ENCODE results near the gene NDUFAF7. TPM values are rescaled to one million over a fixed set of nuclear protein-coding genes. Genes with fewer than 3 reads are reported as not detected.

The NDUFAF7 gene
- total RNA-seq, 4 donors from 2014 or later: 13.7 to 24.0 (median 19.9) TPM

- H3K9me3 ChIP-seq: no peaks in the 10 kb centered on the region
- H3K4me3 ChIP-seq: no peak overlapping the region
- DNase-seq (no peak), ATAC-seq (peak in 1 of 2 donors; percentile 77)
- peaks cover 0 to 71% of the 10 kb centered on the region in 2 donors for H3K36me3 ChIP-seq
- H3K27ac ChIP-seq: peak overlapping the region; percentile 28 to 42 (median 35)
- in situ Hi-C loops (cut with MboI; ENCODE audit: low sequenced_read_pairs in 4 of 4) (no loop called here), intact Hi-C loops (cut with DNase I; ENCODE audit: low total_unique reads) (no loop called here)
- TF ChIP-seq, protein P1, sequence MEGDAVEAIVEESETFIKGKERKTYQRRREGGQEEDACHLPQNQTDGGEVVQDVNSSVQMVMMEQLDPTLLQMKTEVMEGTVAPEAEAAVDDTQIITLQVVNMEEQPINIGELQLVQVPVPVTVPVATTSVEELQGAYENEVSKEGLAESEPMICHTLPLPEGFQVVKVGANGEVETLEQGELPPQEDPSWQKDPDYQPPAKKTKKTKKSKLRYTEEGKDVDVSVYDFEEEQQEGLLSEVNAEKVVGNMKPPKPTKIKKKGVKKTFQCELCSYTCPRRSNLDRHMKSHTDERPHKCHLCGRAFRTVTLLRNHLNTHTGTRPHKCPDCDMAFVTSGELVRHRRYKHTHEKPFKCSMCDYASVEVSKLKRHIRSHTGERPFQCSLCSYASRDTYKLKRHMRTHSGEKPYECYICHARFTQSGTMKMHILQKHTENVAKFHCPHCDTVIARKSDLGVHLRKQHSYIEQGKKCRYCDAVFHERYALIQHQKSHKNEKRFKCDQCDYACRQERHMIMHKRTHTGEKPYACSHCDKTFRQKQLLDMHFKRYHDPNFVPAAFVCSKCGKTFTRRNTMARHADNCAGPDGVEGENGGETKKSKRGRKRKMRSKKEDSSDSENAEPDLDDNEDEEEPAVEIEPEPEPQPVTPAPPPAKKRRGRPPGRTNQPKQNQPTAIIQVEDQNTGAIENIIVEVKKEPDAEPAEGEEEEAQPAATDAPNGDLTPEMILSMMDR (IDR thresholded peaks at IDR 0.05 in 4 of 5, conservative IDR thresholded peaks at IDR 0.05 in 1 of 5): no peak
- TF ChIP-seq POLR2A (IDR thresholded peaks at IDR 0.05): no peak
- no peaks in the 10 kb centered on the region for H3K4me1 ChIP-seq
- H3K27me3 ChIP-seq: no peaks in the 10 kb centered on the region
Observed at GRCh38 chr2:37250869-37251740, 19.6 kb downstream of the NDUFAF7 start.

GRCh38 chr2:37262522-37262921, 31.1 kb downstream of the NDUFAF7 start:
- intact Hi-C loops (cut with DNase I; ENCODE audit: low total_unique reads) (no loop called here), in situ Hi-C loops (cut with MboI; ENCODE audit: low sequenced_read_pairs in 4 of 4) (no loop called here)
- ATAC-seq: no peak
- TF ChIP-seq, protein P1 (IDR thresholded peaks at IDR 0.05 in 4 of 5, conservative IDR thresholded peaks at IDR 0.05 in 1 of 5): no peak
- no peak for TF ChIP-seq POLR2A (IDR thresholded peaks at IDR 0.05)
- Histone ChIP-seq H3K27ac (no peak overlapping the region), H3K9me3 (no peaks in the 10 kb centered on the region), H3K4me3 (no peak overlapping the region), H3K27me3 (no peaks in the 10 kb centered on the region), H3K4me1 (no peaks in the 10 kb centered on the region), H3K36me3 (peaks cover 0 to 55% of the 10 kb centered on the region in 2 donors)
- DNase-seq: no peak

DNA sequence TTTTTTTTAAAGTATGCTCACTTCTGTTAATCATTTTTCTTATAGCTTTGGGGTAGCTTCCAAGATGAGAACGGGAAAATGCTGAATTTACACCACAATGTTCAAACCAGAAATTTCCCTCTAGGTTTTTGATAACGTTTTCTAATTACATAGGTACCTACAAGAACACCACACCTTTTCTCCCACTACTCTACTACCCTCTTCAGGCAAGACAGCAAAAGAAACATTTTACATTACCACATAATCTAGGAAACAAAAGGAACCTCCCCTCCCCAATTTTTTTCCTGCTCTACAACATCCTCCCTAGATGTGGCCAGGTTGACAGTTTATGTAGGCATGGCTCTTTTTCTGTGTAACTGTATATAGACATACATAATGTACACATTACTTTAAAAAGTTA, 32.4 kb downstream of the NDUFAF7 start:
- no peak for TF ChIP-seq POLR2A (IDR thresholded peaks at IDR 0.05)
- TF ChIP-seq, protein P1 (IDR thresholded peaks at IDR 0.05 in 4 of 5, conservative IDR thresholded peaks at IDR 0.05 in 1 of 5): no peak
- DNase-seq (no peak), ATAC-seq (no peak)
- H3K36me3 ChIP-seq: peaks cover 0 to 51% of the 10 kb centered on the region in 2 donors
- no peak overlapping the region for H3K4me3 ChIP-seq
- no peaks in the 10 kb centered on the region for H3K9me3 ChIP-seq
- no peaks in the 10 kb centered on the region for H3K4me1 ChIP-seq
- intact Hi-C loops (cut with DNase I; ENCODE audit: low total_unique reads): no loop called here
- in situ Hi-C loops (cut with MboI; ENCODE audit: low sequenced_read_pairs in 4 of 4): no loop called here
- no peaks in the 10 kb centered on the region for H3K27me3 ChIP-seq
- H3K27ac ChIP-seq: no peak overlapping the region

GRCh38 chr2:37267685-37268084, 36.2 kb downstream of the NDUFAF7 start:
- H3K36me3 ChIP-seq: peaks cover 0 to 63% of the 10 kb centered on the region in 2 donors
- TF ChIP-seq, protein P1 (IDR thresholded peaks at IDR 0.05 in 4 of 5, conservative IDR thresholded peaks at IDR 0.05 in 1 of 5): no peak
- TF ChIP-seq POLR2A (IDR thresholded peaks at IDR 0.05): no peak

More at GRCh38 chr2:37267685-37268084, 36.2 kb downstream of the NDUFAF7 start:
- H3K27me3 ChIP-seq: no peaks in the 10 kb centered on the region
- H3K4me3 ChIP-seq: no peak overlapping the region
- ATAC-seq: no peak
- intact Hi-C loops (cut with DNase I; ENCODE audit: low total_unique reads) (no loop called here), in situ Hi-C loops (cut with MboI; ENCODE audit: low sequenced_read_pairs in 4 of 4) (no loop called here)
- H3K4me1 ChIP-seq: no peaks in the 10 kb centered on the region
- H3K9me3 ChIP-seq: no peaks in the 10 kb centered on the region
- DNase-seq: no peak
- no peak overlapping the region for H3K27ac ChIP-seq

All from gastrocnemius medialis (tissue), 4 donors.